Stimulated activated CD8-positive, alpha-beta memory T cell treated with anti-CD3 and anti-CD28 coated beads, Interleukin-7, amount 100 ng/mL, for 48 hours (primary cell): ENCODE measurements around the gene PTPRD.

Source experiments
- DNase-seq, 2 donors: peaks; one replicate each; pipeline ENCODE4 v3.0.0-alpha.2; 2020; ENCODE audit warnings: low read depth in 1 of 2; ENCODE audit errors: extremely low read depth in 1 of 2

PTPRD gene

GRCh38 chr9:9905736-9906135 lies 707.1 kb downstream of the PTPRD start:
- no peak for DNase-seq

DNA sequence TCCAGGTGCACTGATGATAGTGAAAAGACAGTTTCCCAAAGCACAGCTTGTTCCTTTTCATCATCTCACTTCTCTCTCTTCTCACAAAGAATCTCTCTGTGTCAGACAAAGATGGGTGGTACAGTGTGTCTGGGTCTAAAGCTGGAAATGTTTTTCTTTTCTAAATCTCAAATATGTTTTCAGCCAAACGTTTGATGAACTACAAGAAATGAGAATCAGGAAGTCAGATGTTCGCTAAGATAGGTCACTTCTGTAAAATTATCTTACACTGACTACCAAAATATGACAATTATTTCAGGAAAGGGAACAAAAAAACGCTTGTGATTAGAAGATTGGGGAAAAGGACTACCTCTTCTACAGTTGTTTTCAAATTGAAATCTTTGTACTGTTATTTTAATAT lies 708.8 kb downstream of the PTPRD start:
- DNase-seq: no peak

- no peak for DNase-seq
These were observed 711.2 kb downstream of the PTPRD start for GRCh38 chr9:9901624-9902023.

DNA sequence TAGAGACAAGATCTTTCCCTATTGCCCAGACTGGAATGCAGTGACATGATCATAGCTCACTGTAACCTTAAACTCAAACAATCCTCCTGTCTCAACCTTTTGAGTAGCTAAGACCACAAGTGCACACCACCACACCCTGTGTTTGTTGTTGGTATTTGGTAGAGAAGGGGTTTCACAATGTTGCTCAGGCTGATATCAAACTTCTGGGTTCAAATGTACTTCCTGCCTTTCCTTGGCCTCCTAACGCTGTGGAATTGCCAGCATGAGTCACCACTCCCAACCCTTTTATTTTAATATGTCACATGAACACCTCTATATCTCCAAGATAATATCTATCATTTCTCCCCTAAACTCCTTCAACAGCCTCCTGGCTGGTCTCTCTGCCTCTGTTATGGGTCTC lies 719.0 kb downstream of the PTPRD start:
- DNase-seq: no peak

DNA sequence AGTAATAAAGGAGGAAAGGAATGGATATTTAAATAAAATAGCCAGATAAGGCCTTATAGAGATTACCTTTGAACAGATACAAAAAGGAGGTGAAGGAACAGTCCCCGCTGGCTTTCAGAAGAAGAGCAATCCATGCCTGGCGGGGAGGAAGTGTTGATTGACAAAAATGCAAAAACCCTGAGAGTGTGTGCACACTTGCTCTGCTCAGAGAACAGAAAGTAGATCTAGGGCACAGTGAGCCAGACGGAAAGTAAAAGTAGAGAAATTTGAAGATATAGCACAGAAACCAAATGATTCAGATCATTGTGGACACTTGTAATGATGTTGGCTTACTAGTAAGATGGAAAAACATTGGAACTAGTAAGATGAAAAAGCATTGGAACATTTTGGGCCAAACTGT lies 720.6 kb downstream of the PTPRD start:
- no peak for DNase-seq

DNA sequence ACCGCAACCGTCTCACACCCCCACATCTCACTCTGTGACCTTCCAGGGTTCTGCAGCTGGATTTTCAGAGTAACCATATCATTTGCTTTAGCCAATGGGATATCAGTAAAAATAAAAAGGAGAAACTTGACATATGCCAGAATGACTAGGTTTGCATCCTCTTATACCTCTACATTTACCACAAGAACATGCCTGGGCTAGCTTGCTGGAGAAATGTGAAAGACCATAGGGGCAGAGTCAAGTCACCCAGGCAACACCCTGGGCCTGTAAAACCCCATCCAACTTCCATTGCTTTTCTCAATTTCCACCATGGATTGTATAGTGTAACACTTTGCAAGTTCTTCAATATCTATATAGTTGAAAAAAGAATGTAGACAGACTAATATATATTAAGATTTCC lies 731.1 kb downstream of the PTPRD start:
- DNase-seq: no peak

DNA sequence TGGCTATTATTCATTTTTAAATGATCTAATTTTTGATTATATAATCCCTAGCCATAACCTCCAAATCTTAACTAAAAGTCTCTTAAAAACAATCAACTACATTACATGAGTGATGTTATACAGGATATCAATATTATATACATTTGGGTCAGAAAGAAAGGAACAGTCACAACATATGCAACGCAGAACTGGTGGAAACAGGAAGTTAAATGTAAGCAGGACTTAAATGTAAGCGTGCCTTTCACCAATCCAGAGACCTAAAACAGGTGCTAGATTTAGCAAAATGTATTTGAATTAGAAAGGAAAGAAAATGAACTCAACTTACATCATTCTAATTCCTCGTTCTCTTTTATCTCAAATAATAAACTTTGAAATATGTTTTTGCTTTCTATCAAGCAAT lies 738.5 kb downstream of the PTPRD start:
- DNase-seq: no peak

DNA sequence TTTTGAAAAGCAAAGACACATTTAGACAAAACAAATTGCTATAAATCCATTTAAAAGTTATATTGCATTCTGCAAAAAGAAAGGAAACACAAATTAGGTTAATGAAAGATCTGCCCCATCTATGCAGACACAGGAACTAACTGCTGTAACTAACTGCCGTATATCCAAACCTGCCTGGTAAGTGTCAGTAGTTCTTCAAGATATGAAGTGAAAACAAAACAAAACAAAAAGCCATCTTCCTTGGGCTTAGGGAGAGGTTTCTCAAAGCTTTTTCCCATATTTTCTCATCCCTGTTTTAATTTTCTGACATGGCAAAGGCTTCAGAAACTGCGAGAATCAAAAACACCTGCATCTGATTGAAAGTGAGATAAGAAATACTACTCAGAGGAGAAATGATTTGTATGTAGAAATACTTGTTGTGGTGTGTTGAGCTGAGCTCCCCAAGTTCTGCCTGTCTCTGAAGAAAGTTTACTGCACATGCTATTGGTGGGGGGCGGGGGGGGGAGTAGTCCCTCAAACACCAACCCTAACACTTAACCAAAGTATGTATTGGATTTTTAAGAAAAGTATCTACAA lies 750.5 kb downstream of the PTPRD start:
- DNase-seq: no peak

- no peak for DNase-seq
These were observed 757.4 kb downstream of the PTPRD start for GRCh38 chr9:9855177-9856078.

DNA sequence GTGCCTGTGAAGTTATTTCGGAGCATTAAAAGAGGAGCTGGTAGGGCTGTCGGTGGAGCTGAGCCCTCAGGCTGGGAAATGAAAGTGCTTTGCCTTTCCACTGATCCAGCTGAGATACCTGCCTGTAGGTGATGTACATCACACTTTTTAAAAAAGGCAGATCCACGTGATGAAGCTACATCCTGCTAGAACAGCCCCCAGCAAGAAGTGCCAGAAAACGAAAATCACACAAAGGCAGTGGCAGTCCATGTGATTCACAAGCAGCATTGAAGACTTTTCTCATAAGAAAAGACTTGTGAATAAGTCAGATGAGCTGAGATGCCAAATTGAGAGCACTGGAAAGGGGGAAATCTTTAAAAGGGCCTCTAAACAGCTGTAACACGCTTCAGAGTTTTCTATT lies 765.1 kb downstream of the PTPRD start:
- no peak for DNase-seq

- no peak for DNase-seq
These were observed 766.2 kb downstream of the PTPRD start for GRCh38 chr9:9846557-9846956.

DNA sequence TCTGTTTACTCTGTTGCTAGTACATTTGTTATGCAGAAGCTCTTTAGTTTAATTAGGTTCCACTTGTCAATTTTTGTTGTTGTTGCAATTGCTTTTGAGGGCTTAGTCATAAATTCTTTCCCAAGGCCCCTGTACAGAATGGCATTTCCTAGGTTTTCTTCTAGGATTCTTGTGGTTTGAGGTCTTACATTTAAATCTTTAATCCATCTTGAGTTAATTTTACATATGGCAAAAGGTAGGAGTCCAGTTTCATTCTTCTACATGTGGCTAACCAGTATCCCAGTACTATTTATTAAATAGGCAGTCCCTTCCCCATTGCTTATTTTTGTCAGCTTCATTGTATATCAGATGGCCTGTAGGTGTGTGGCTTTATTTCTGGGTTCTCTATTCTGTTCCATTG lies 792.4 kb downstream of the PTPRD start:
- DNase-seq: no peak

DNA sequence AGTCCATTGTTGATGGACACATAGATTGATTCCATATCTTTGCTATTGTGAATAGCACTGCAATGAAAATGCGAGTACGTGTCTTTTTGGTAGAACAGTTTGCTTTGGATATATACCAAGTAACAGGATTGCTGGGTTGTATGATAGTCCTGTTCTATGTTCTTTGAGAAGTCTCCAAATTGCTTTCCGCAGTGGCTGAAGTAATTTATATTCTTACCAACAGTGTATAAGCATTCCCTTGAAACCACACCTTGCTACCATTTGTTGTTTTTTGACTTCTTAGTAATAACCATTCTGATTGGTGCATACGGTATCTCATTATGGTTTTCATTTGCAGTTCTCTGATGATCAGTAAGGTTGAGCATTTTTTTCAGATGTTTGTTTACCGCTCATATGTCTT lies 792.9 kb downstream of the PTPRD start:
- no peak for DNase-seq

- no peak for DNase-seq
These were observed 795.6 kb downstream of the PTPRD start for GRCh38 chr9:9817176-9817575.

- DNase-seq: no peak
These were observed 808.7 kb downstream of the PTPRD start for GRCh38 chr9:9804109-9804508.

- no peak for DNase-seq
These were observed 813.5 kb downstream of the PTPRD start for GRCh38 chr9:9799287-9799686.

GRCh38 chr9:9792144-9792857 lies 820.5 kb downstream of the PTPRD start:
- no peak for DNase-seq

DNA sequence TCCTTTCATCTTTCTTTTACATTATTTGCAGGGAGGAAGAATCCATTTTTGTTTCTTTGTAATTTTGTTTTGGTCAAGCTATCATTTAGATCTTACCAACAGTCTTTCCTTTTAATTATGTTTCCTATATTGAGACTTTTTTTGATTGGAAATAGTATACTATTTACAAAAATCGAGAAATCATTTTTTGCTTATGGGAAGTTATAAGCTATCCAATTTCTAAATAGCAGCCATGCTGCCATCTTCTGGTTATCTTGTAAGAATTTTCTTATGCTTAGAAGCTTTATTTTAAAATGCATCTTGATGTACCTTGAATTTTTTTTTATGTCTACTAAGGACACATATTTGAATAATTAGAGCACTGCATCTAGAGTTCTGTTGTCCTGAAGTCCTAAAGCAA lies 821.2 kb downstream of the PTPRD start:
- DNase-seq: no peak

- no peak for DNase-seq
These were observed 822.5 kb downstream of the PTPRD start for GRCh38 chr9:9790216-9790872.

DNA sequence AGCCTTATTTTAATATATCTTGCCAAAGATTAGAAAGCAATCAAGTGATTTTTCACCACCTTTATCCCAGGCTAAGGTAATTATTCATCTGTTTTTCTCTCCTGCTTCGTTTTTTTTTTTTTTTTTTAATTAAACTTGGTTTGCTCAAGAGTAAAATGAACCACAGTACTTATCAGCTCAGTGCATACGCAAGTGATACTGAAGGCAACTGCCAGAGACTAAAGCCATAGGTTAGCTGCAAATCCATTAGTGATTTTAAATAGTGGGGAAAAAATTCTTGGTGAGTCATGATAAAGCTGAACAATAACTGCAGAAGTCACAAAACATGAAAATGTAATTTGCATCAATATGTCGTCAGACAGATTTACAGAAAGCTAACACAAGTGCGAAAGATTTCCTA lies 829.1 kb downstream of the PTPRD start:
- DNase-seq: no peak

DNA sequence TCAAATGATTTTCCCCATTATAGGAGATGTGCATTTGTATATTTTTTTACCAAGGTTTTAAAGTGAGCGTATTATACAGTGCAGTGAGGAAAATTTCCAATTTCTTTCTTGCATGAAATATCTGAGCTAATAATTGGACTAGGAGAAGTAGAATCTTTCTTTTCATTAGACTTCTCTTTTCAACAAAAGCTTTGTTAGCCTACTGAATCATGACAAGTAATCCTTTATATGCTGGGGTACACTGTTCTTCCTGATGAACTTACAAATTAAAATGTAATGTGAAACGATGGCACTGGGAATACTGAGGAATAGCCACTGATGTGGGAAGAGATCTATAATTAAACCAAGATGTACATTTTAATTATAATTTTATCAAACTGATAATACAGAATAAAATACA lies 829.6 kb downstream of the PTPRD start:
- no peak for DNase-seq
